GM20000 (cell line): ENCODE data around the gene CILP2.

Experiments used
- DNase-seq: peaks from one replicate; pipeline ENCODE4 v3.0.0; 2012; ENCODE audit warnings: low spot score
- CTCF ChIP-seq: IDR thresholded peaks from 2 replicates; pipeline ENCODE4 v1.5.1; 2012; ENCODE audit warnings: mild to moderate bottlenecking, control low read depth; ENCODE audit errors: extremely low read depth, missing control alignments

The CILP2 gene

GRCh38 chr19:19507354-19507753, 30.7 kb upstream of the CILP2 start:
- no peak for DNase-seq
- TF ChIP-seq CTCF: no peak

- DNase-seq: no peak
- TF ChIP-seq CTCF: no peak
These were observed 29.8 kb upstream of the CILP2 start for GRCh38 chr19:19508217-19508616.

GRCh38 chr19:19510432-19510831, 27.6 kb upstream of the CILP2 start:
- no peak for TF ChIP-seq CTCF
- no peak for DNase-seq

- no peak for TF ChIP-seq CTCF
- DNase-seq: no peak
These were observed 24.4 kb upstream of the CILP2 start for GRCh38 chr19:19513682-19514081.

DNA sequence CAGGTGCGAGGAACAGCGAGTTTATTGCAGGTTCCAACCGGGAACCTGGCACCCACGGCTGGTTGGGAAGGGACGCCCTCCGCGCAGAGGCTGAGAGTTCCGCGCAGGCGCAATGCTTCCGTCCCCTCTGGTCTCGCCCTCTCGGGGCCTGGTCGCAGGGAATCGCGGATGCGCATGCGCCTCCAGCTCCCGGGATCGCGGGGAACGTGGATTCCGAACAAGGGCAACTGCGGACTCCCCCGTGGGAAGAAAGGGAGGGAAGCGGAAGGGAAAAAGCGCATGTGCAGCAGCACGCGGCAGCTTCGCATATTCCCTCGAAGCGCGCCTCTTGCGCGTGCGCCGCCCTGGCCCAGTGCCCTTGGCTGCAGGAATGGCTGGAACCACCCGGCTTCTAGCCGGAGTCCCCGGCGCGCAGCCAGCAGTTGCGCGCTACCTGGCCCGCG, 23.8 kb upstream of the CILP2 start:
- no peak for DNase-seq
- no peak for TF ChIP-seq CTCF

- TF ChIP-seq CTCF: no peak
- no peak for DNase-seq
These were observed 23.0 kb upstream of the CILP2 start, which contains the start of gene TSSK6 for GRCh38 chr19:19514881-19515641. TSS of gene TSSK6 (minus strand) at chr19:19515548. CDS start at chr19:19515427, 121 bp downstream.

- DNase-seq: peak; percentile 96
- no peak for TF ChIP-seq CTCF
These were observed 22.2 kb upstream of the CILP2 start, which contains the start of gene NDUFA13 for GRCh38 chr19:19515642-19516519. TSS of gene NDUFA13 (plus strand) at chr19:19516225. CDS start at chr19:19516239, 14 bp downstream.
